HEK293T (cell line): ENCODE measurements around the gene FDX1.

Source experiments
- ARNT ChIP-seq: fragments of 450-650 bp; IDR thresholded peaks from 2 replicates; pipeline ENCODE4 v1.6.1; 2017; ENCODE audit warnings: mild to moderate bottlenecking
- BHLHE40 ChIP-seq: fragments of 450-650 bp; IDR thresholded peaks from 2 replicates; pipeline ENCODE4 v1.6.1; 2016; ENCODE audit warnings: mild to moderate bottlenecking, moderate library complexity, borderline replicate concordance
- CTBP1 ChIP-seq: fragments of 450-650 bp; IDR thresholded peaks from 2 replicates; pipeline ENCODE4 v1.6.1; 2016; ENCODE audit warnings: borderline replicate concordance
- FOXA1 ChIP-seq: fragments of 450-650 bp; IDR thresholded peaks from 2 replicates; pipeline ENCODE4 v1.6.1; 2016; ENCODE audit warnings: mild to moderate bottlenecking
- FOXK2 ChIP-seq: fragments of 450-650 bp; IDR thresholded peaks from 2 replicates; pipeline ENCODE4 v1.6.1; 2016; ENCODE audit warnings: mild to moderate bottlenecking
- FOXM1 ChIP-seq: fragments of 450-650 bp; IDR thresholded peaks from 2 replicates; pipeline ENCODE4 v1.6.1; 2017; ENCODE audit warnings: mild to moderate bottlenecking, borderline replicate concordance
- HDGF ChIP-seq: fragments of 450-650 bp; IDR thresholded peaks from 2 replicates; pipeline ENCODE4 v1.6.1; 2017; ENCODE audit warnings: antibody characterized with exemption, borderline replicate concordance
- L3MBTL2 ChIP-seq: fragments of 450-650 bp; conservative IDR thresholded peaks from 2 replicates; pipeline ENCODE4 v1.6.1; 2016; ENCODE audit warnings: mild to moderate bottlenecking
- NFRKB ChIP-seq: fragments of 450-650 bp; IDR thresholded peaks from 2 replicates; pipeline ENCODE4 v1.6.1; 2016; ENCODE audit warnings: mild to moderate bottlenecking, moderate library complexity
- SP1 ChIP-seq: fragments of 450-650 bp; IDR thresholded peaks from 2 replicates; pipeline ENCODE4 v1.6.1; 2017
- SUZ12 ChIP-seq: fragments of 450-650 bp; IDR thresholded peaks from 2 replicates; pipeline ENCODE4 v1.6.1; 2016; ENCODE audit warnings: mild to moderate bottlenecking
- TARDBP ChIP-seq: fragments of 450-650 bp; IDR thresholded peaks from 2 replicates; pipeline ENCODE4 v1.6.1; 2016
- ZNF384 ChIP-seq: fragments of 450-650 bp; IDR thresholded peaks from 2 replicates; pipeline ENCODE4 v1.6.1; 2016
- TF ChIP-seq, protein P1 (sequence below): fragments of 450-650 bp; IDR thresholded peaks from 2 replicates; pipeline ENCODE4 v1.6.1; 2016

GRCh38 chr11:110431051-110431672 lies 1.4 kb downstream of the FDX1 start:
- TF ChIP-seq CTBP1 (no peak), BHLHE40 (no peak), SP1 (no peak), TARDBP (no peak), FOXK2 (no peak), SUZ12 (no peak), NFRKB (no peak), ARNT (no peak), L3MBTL2 (no peak), FOXM1 (no peak), ZNF384 (no peak), HDGF (no peak), FOXA1 (no peak)
- TF ChIP-seq, protein P1, sequence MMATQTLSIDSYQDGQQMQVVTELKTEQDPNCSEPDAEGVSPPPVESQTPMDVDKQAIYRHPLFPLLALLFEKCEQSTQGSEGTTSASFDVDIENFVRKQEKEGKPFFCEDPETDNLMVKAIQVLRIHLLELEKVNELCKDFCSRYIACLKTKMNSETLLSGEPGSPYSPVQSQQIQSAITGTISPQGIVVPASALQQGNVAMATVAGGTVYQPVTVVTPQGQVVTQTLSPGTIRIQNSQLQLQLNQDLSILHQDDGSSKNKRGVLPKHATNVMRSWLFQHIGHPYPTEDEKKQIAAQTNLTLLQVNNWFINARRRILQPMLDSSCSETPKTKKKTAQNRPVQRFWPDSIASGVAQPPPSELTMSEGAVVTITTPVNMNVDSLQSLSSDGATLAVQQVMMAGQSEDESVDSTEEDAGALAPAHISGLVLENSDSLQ = no peak
